ENCODE measurements around the gene NME4. TPM values are rescaled to one million over a fixed set of nuclear protein-coding genes. Genes with fewer than 3 reads are reported as not detected.

Gene NME4
- polyA plus RNA-seq, 1 donor (not counting 4 experiments of a cell fraction or from before 2014, with no cell fraction given): 141 TPM

DNA sequence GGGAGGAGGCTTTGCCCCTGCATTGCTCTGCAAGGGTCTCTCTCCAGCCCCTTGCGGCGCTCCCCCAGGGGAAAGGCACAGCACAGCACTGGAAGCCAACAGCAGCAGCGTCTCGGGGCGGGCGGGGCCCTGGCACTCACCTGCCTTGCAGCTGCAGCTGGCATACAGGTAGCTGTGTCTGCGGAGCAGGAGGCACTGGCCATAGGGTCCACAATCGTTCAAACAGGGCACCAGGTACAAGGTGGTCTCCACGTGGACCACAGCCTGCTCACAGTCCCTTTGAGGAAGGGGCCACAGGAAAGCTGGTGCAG lies 22.4 kb upstream of the NME4 start:
- peaks cover 8% of the 10 kb centered on the region for H3K79me2 ChIP-seq (ENCODE audit: control insufficient read depth, insufficient read depth, low read length)
- H3K4me3 ChIP-seq (ENCODE audit: control insufficient read depth in 2 of 3, extremely low read depth in 1 of 3, insufficient read depth in 2 of 3, low read depth in 1 of 3, low read length in 3 of 3): no peak overlapping the region
- TF ChIP-seq EZH2 (IDR thresholded peaks at IDR 0.05; ENCODE audit: low read length): no peak
- TF ChIP-seq, protein P1, sequence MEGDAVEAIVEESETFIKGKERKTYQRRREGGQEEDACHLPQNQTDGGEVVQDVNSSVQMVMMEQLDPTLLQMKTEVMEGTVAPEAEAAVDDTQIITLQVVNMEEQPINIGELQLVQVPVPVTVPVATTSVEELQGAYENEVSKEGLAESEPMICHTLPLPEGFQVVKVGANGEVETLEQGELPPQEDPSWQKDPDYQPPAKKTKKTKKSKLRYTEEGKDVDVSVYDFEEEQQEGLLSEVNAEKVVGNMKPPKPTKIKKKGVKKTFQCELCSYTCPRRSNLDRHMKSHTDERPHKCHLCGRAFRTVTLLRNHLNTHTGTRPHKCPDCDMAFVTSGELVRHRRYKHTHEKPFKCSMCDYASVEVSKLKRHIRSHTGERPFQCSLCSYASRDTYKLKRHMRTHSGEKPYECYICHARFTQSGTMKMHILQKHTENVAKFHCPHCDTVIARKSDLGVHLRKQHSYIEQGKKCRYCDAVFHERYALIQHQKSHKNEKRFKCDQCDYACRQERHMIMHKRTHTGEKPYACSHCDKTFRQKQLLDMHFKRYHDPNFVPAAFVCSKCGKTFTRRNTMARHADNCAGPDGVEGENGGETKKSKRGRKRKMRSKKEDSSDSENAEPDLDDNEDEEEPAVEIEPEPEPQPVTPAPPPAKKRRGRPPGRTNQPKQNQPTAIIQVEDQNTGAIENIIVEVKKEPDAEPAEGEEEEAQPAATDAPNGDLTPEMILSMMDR (optimal IDR thresholded peaks at IDR 0.05 in 1 of 3, IDR thresholded peaks at IDR 0.05 in 1 of 3, conservative IDR thresholded peaks at IDR 0.05 in 1 of 3; ENCODE audit: extremely low read depth in 1 of 3, insufficient read depth in 2 of 3, low read length in 3 of 3): no peak
- dilution Hi-C loops (cut with MboI; ENCODE audit: extremely low pct_ligation_motif_present, low sequenced_read_pairs): no loop called here
- H3K27ac ChIP-seq (ENCODE audit: control insufficient read depth, insufficient read depth, low read length): no peak overlapping the region
- H3K9me3 ChIP-seq (ENCODE audit: control insufficient read depth, low read depth, low read length): no peaks in the 10 kb centered on the region
- H3K9ac ChIP-seq (ENCODE audit: control insufficient read depth, extremely low read depth, insufficient read depth, low read length): no peak overlapping the region
- no peak overlapping the region for H3K4me2 ChIP-seq (ENCODE audit: control insufficient read depth, extremely low read depth, insufficient read depth, low read depth, low read length)
- no peak for FAIRE-seq
- peaks cover 0 to 18% of the 10 kb centered on the region in 2 experiments for H3K36me3 ChIP-seq (ENCODE audit: control insufficient read depth in 2 of 2, extremely low read depth in 1 of 2, insufficient read depth in 2 of 2, low read length in 2 of 2)
- H4K20me1 ChIP-seq (ENCODE audit: control insufficient read depth, extremely low read depth, insufficient read depth, low read length): no peaks in the 10 kb centered on the region
- DNase-seq (ENCODE audit: low read depth, low spot score): no peak
- H3K9me1 ChIP-seq (ENCODE audit: control insufficient read depth, extremely low read depth, insufficient read depth, low read length): no peaks in the 10 kb centered on the region
- H3K27me3 ChIP-seq (ENCODE audit: control insufficient read depth, extremely low read depth, insufficient read depth, low read length): no peaks in the 10 kb centered on the region
- H2AFZ ChIP-seq (ENCODE audit: control insufficient read depth, low read length): no peak overlapping the region
- H3K4me1 ChIP-seq (ENCODE audit: control insufficient read depth, extremely low read depth, insufficient read depth, low read length): peaks cover 9% of the 10 kb centered on the region

GRCh38 chr16:375212-375611 lies 21.8 kb upstream of the NME4 start:
- H3K4me3 ChIP-seq (ENCODE audit: control insufficient read depth in 2 of 3, extremely low read depth in 1 of 3, insufficient read depth in 2 of 3, low read depth in 1 of 3, low read length in 3 of 3): no peak overlapping the region
- H3K9me1 ChIP-seq (ENCODE audit: control insufficient read depth, extremely low read depth, insufficient read depth, low read length): no peaks in the 10 kb centered on the region
- peaks cover 7% of the 10 kb centered on the region for H3K4me1 ChIP-seq (ENCODE audit: control insufficient read depth, extremely low read depth, insufficient read depth, low read length)
- no peaks in the 10 kb centered on the region for H3K27me3 ChIP-seq (ENCODE audit: control insufficient read depth, extremely low read depth, insufficient read depth, low read length)
- H3K36me3 ChIP-seq (ENCODE audit: control insufficient read depth in 2 of 2, extremely low read depth in 1 of 2, insufficient read depth in 2 of 2, low read length in 2 of 2): peaks cover 0 to 18% of the 10 kb centered on the region in 2 experiments
- H3K79me2 ChIP-seq (ENCODE audit: control insufficient read depth, insufficient read depth, low read length): peaks cover 8% of the 10 kb centered on the region
- no peak overlapping the region for H3K27ac ChIP-seq (ENCODE audit: control insufficient read depth, insufficient read depth, low read length)
- no peak overlapping the region for H3K4me2 ChIP-seq (ENCODE audit: control insufficient read depth, extremely low read depth, insufficient read depth, low read depth, low read length)
- FAIRE-seq (no peak), DNase-seq (ENCODE audit: low read depth, low spot score) (no peak)
- no peak overlapping the region for H2AFZ ChIP-seq (ENCODE audit: control insufficient read depth, low read length)
- TF ChIP-seq, protein P1 (optimal IDR thresholded peaks at IDR 0.05 in 1 of 3, IDR thresholded peaks at IDR 0.05 in 1 of 3, conservative IDR thresholded peaks at IDR 0.05 in 1 of 3; ENCODE audit: extremely low read depth in 1 of 3, insufficient read depth in 2 of 3, low read length in 3 of 3): no peak
- TF ChIP-seq EZH2 (IDR thresholded peaks at IDR 0.05; ENCODE audit: low read length): no peak
- no peak overlapping the region for H3K9ac ChIP-seq (ENCODE audit: control insufficient read depth, extremely low read depth, insufficient read depth, low read length)
- dilution Hi-C loops (cut with MboI; ENCODE audit: extremely low pct_ligation_motif_present, low sequenced_read_pairs): no loop called here
- H3K9me3 ChIP-seq (ENCODE audit: control insufficient read depth, low read depth, low read length): no peaks in the 10 kb centered on the region
- H4K20me1 ChIP-seq (ENCODE audit: control insufficient read depth, extremely low read depth, insufficient read depth, low read length): no peaks in the 10 kb centered on the region
